ENCODE results near the gene SOX11.
"Not testable (repeated sequence)": the region's sequence is repeated elsewhere in the genome, so short reads cannot be mapped to it uniquely, and the experiment has no call there.

SOX11 gene

GRCh38 chr2:5691985-5692529 is at the start of gene SOX11:
SOX11 (plus strand) TSS chr2:5692384; CDS start chr2:5692722, 338 bp downstream.
- TF ChIP-seq, protein P1, sequence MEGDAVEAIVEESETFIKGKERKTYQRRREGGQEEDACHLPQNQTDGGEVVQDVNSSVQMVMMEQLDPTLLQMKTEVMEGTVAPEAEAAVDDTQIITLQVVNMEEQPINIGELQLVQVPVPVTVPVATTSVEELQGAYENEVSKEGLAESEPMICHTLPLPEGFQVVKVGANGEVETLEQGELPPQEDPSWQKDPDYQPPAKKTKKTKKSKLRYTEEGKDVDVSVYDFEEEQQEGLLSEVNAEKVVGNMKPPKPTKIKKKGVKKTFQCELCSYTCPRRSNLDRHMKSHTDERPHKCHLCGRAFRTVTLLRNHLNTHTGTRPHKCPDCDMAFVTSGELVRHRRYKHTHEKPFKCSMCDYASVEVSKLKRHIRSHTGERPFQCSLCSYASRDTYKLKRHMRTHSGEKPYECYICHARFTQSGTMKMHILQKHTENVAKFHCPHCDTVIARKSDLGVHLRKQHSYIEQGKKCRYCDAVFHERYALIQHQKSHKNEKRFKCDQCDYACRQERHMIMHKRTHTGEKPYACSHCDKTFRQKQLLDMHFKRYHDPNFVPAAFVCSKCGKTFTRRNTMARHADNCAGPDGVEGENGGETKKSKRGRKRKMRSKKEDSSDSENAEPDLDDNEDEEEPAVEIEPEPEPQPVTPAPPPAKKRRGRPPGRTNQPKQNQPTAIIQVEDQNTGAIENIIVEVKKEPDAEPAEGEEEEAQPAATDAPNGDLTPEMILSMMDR (IDR thresholded peaks at IDR 0.05; ENCODE audit: control insufficient read depth, insufficient read depth, low read depth, low read length, missing control alignments) = no peak
- peak within 1 kb of the TSS; percentile 17 for H3K4me3 ChIP-seq (ENCODE audit: control insufficient read depth, low read depth, low read length)
- DNase-seq (ENCODE audit: low read depth) = peak; percentile 2

DNA sequence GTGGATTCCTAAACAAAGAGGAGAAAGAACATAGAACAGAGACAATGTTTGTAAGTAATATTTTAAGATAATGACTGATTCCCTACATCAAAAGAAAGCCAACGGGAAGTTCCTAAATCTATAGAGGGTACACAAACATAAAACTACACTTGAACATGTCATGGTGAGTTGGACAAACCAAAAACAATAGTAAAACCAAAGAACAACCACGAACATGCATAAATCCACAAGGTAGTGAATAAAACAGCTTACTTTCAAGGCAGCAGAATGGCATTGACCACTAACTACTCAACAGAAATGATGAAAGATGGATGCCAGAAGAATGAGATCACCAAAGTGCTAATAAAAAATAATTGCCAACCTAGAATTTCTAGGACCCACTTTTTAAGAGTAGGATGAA is 39.5 kb upstream of the SOX11 start:
- H3K4me3 ChIP-seq (ENCODE audit: control insufficient read depth, low read depth, low read length); DNase-seq (ENCODE audit: low read depth): not testable (repeated sequence)

DNA sequence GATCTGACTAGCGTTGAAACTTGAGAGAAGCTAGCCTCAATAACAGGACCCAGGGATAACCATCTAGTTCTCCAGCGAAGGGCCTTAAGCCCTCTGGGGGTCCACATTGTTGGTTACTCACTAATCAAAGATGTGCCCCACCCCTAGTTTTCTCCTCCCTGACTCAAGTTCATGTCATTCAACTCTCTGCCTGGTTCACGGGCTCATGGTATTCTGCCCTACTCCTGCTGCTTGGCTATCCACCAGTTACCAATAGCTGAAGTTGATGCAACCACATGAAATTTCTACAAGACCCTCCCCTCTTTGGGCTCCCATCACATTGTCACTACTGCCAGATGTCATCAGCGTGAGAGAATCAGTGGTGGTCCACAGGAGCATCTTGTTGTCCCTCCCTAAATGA is 38.4 kb upstream of the SOX11 start:
- H3K4me3 ChIP-seq (ENCODE audit: control insufficient read depth, low read depth, low read length); DNase-seq (ENCODE audit: low read depth): not testable (repeated sequence)

- no peak overlapping the region for H3K4me3 ChIP-seq (ENCODE audit: control insufficient read depth, low read depth, low read length)
- no peak for DNase-seq (ENCODE audit: low read depth)
- TF ChIP-seq, protein P1 (IDR thresholded peaks at IDR 0.05; ENCODE audit: control insufficient read depth, insufficient read depth, low read depth, low read length, missing control alignments) = no peak
Observed at GRCh38 chr2:5657231-5657630, 35.0 kb upstream of the SOX11 start.

DNA sequence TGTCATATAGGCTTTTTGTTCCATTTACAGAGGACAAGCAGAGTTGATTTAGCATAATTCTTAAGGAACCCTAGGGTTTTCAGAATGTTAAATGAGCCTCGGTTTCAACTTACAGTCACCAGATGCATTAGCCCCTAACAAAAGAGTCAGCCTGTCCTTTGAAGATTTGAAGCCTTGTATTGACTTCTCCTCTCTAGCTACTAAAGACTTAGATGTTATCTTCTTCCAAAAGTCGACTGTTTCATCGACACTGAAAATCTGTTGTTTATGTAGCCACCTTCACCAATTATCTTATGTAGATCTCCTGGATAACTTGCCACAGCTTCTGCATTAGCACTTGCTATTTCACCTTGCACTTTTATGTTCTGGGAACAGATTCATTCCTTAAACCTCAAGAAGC is 31.6 kb upstream of the SOX11 start:
- TF ChIP-seq, protein P1 (IDR thresholded peaks at IDR 0.05; ENCODE audit: control insufficient read depth, insufficient read depth, low read depth, low read length, missing control alignments) = no peak
- no peak for DNase-seq (ENCODE audit: low read depth)
- no peak overlapping the region for H3K4me3 ChIP-seq (ENCODE audit: control insufficient read depth, low read depth, low read length)

- H3K4me3 ChIP-seq (ENCODE audit: control insufficient read depth, low read depth, low read length) = no peak overlapping the region
- TF ChIP-seq, protein P1 (IDR thresholded peaks at IDR 0.05; ENCODE audit: control insufficient read depth, insufficient read depth, low read depth, low read length, missing control alignments) = no peak
- DNase-seq (ENCODE audit: low read depth) = no peak
Observed at GRCh38 chr2:5661362-5661761, 30.8 kb upstream of the SOX11 start.

- no peak overlapping the region for H3K4me3 ChIP-seq (ENCODE audit: control insufficient read depth, low read depth, low read length)
- DNase-seq (ENCODE audit: low read depth) = no peak
- TF ChIP-seq, protein P1 (IDR thresholded peaks at IDR 0.05; ENCODE audit: control insufficient read depth, insufficient read depth, low read depth, low read length, missing control alignments) = no peak
Observed at GRCh38 chr2:5664278-5664681, 27.9 kb upstream of the SOX11 start.

GRCh38 chr2:5665066-5665465 is 27.1 kb upstream of the SOX11 start:
- TF ChIP-seq, protein P1 (IDR thresholded peaks at IDR 0.05; ENCODE audit: control insufficient read depth, insufficient read depth, low read depth, low read length, missing control alignments) = no peak
- no peak for DNase-seq (ENCODE audit: low read depth)
- H3K4me3 ChIP-seq (ENCODE audit: control insufficient read depth, low read depth, low read length) = no peak overlapping the region

All from AG09309 (cell line).